ENCODE data around the gene WAC. TPM values are rescaled to one million over a fixed set of nuclear protein-coding genes. Genes with fewer than 3 reads are reported as not detected.
"Not testable (repeated sequence)": the region's sequence is repeated elsewhere in the genome, so short reads cannot be mapped to it uniquely, and the experiment has no call there.

The WAC gene
- polyA plus RNA-seq, 2 of the 4 experiments (the other 2 are of a cell fraction) = 63.9 to 133 TPM

DNA sequence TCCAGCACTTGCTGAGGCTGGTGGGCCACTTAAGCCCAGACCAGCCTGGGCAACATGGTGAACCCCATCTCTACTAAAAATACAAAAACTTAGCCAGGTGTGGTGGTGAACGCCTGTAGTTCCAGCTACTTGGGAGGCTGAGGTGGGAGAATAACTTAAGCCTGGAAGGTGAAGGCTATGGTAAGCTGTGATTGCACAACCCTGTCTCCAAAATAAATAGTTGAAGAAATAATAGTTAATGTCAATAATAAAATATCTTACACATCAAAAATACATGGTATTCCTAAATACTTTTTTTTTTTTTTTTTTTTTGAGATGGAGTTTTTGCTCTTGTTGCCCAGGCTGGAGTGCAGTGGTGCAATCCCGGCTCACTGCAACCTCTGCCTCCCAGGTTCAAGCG lies 76.7 kb downstream of the WAC start:
- DNase-seq (ENCODE audit: low read depth in 1 of 2, low spot score in 1 of 2); H3K4me2 ChIP-seq; H3K4me1 ChIP-seq; H3K27ac ChIP-seq; H3K9me3 ChIP-seq; H3K4me3 ChIP-seq; FAIRE-seq; POLR2A ChIA-PET; ATAC-seq: not testable (repeated sequence)
- CTCF ChIA-PET = interaction anchor here (0.6 to 1.1 kb wide), 4 partner anchors 9 to 802 kb away, joined by 3 to 5 read pairs (median 3); no protein-coding TSS in a partner anchor
- WGBS (ENCODE audit: missing lambda C conversion rate) = 67% methylated on average over 3 of the region's 3 CpGs
- TF ChIP-seq CEBPB (IDR thresholded peaks at IDR 0.05) = peak; percentile 21 to 60; a peak in 3 of 4 replicates

DNA sequence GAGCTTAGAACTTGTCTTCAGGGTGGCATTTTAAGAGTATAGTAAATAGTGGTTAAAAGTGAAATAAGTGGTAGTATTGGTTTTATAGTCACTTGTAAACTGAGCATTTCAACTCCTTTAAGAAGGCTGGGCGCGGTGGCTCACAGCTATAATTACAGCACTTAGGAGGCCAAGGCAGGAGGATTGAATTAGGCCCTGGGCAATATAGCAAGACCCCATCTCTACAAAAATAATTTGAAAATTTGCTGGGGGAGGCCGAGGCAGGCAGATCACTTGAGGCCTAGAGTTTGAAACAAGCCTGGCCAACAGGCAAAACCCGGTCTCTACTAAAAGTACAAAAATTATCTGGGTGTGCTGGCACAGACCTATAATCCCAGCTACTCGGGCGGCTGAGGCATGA lies 80.0 kb downstream of the WAC start:
- no peak for FAIRE-seq
- Histone ChIP-seq H3K9me3 (no peaks in the 10 kb centered on the region), H3K4me1 (no peaks in the 10 kb centered on the region), H3K4me2 (no peak overlapping the region), H3K4me3 (no peak overlapping the region), H3K27ac (no peak overlapping the region)
- no peak for DNase-seq (ENCODE audit: low read depth in 1 of 2, low spot score in 1 of 2)
- TF ChIP-seq BCL3 (IDR thresholded peaks at IDR 0.05) (no peak), ELK1 (IDR thresholded peaks at IDR 0.05; ENCODE audit: low read depth, low read length) (no peak), GATA3 (IDR thresholded peaks at IDR 0.05; ENCODE audit: borderline replicate concordance) (no peak), ESRRA (IDR thresholded peaks at IDR 0.05; ENCODE audit: borderline replicate concordance, low read length) (no peak), CEBPB (IDR thresholded peaks at IDR 0.05) (no peak), FOSL2 (IDR thresholded peaks at IDR 0.05) (no peak), FOSL2 (CRISPR knock-in tag; IDR thresholded peaks at IDR 0.05) (no peak), FOSB (CRISPR knock-in tag; IDR thresholded peaks at IDR 0.05) (no peak), MAFK (IDR thresholded peaks at IDR 0.05; ENCODE audit: partially characterized antibody) (no peak), HDAC2 (IDR thresholded peaks at IDR 0.05) (no peak), SMC3 (IDR thresholded peaks at IDR 0.05) (no peak)
- TF ChIP-seq, protein P1, sequence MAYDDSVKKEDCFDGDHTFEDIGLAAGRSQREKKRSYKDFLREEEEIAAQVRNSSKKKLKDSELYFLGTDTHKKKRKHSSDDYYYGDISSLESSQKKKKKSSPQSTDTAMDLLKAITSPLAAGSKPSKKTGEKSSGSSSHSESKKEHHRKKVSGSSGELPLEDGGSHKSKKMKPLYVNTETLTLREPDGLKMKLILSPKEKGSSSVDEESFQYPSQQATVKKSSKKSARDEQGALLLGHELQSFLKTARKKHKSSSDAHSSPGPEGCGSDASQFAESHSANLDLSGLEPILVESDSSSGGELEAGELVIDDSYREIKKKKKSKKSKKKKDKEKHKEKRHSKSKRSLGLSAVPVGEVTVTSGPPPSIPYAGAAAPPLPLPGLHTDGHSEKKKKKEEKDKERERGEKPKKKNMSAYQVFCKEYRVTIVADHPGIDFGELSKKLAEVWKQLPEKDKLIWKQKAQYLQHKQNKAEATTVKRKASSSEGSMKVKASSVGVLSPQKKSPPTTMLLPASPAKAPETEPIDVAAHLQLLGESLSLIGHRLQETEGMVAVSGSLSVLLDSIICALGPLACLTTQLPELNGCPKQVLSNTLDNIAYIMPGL (CRISPR knock-in tag; IDR thresholded peaks at IDR 0.05; ENCODE audit: borderline replicate concordance) = no peak
- ChIA-PET CTCF (interaction anchor here (0.8 to 1.1 kb wide), 2 partner anchors 9 to 16 kb away, joined by 3 to 6 read pairs; no protein-coding TSS in a partner anchor), POLR2A (no interaction called here)
- WGBS (ENCODE audit: missing lambda C conversion rate) = 98% methylated on average over 6 of the region's 6 CpGs
- no peak for ATAC-seq

DNA sequence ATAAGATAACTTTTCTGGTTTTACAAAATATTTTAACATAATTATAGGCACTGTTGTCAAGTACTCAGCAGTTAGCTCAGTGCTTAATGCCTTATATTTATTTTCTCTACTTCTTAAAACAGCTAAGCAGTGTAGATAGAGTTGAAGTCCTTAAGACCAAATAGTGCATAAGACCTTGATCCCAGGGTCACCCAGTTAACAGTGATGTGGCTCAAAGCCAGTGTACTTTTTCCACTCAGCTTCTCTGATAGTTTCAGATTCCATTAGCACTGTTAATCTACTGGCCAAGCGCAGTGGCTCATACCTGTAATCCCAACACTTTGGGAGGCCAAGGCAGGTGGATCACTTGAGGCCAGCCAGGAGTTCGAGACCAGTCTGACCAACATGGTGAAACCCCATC lies 83.6 kb downstream of the WAC start:
- ATAC-seq (no peak), FAIRE-seq (no peak), DNase-seq (ENCODE audit: low read depth in 1 of 2, low spot score in 1 of 2) (no peak)
- Histone ChIP-seq H3K27ac (no peak overlapping the region), H3K4me2 (no peak overlapping the region), H3K9me3 (no peaks in the 10 kb centered on the region), H3K4me1 (no peaks in the 10 kb centered on the region), H3K4me3 (no peak overlapping the region)
- ChIA-PET POLR2A (no interaction called here), CTCF (interaction anchor here (1.1 to 1.4 kb wide), 2 partner anchors 12 to 697 kb away, joined by 4 to 5 read pairs; no protein-coding TSS in a partner anchor)
- WGBS (ENCODE audit: missing lambda C conversion rate) = 91% methylated on average over 2 of the region's 2 CpGs
- no peak for TF ChIP-seq MAZ (IDR thresholded peaks at IDR 0.05; ENCODE audit: borderline replicate concordance, low read depth, low read length)
- TF ChIP-seq PHF8 (IDR thresholded peaks at IDR 0.05; ENCODE audit: borderline replicate concordance, low read depth) = no peak
- TF ChIP-seq HOXB5 (CRISPR knock-in tag; IDR thresholded peaks at IDR 0.05) = no peak
- no peak for TF ChIP-seq SMC3 (IDR thresholded peaks at IDR 0.05)
- TF ChIP-seq CBX2 (IDR thresholded peaks at IDR 0.05; ENCODE audit: borderline replicate concordance, low read depth) = no peak
- TF ChIP-seq RNF2 (IDR thresholded peaks at IDR 0.05; ENCODE audit: borderline replicate concordance, low read depth) = no peak
- TF ChIP-seq HEYL (CRISPR knock-in tag; IDR thresholded peaks at IDR 0.05) = no peak
- TF ChIP-seq USF2 (IDR thresholded peaks at IDR 0.05) = no peak
- no peak for TF ChIP-seq NPAS2 (CRISPR knock-in tag; IDR thresholded peaks at IDR 0.05; ENCODE audit: borderline replicate concordance)
- TF ChIP-seq BHLHE40 (IDR thresholded peaks at IDR 0.05; ENCODE audit: low read depth, low read length) = no peak
- TF ChIP-seq CEBPB (IDR thresholded peaks at IDR 0.05) = no peak
- TF ChIP-seq FOSB (CRISPR knock-in tag; IDR thresholded peaks at IDR 0.05) = no peak
- no peak for TF ChIP-seq CBX8 (IDR thresholded peaks at IDR 0.05)
- no peak for TF ChIP-seq BCL3 (IDR thresholded peaks at IDR 0.05)
- no peak for TF ChIP-seq RARB (CRISPR knock-in tag; IDR thresholded peaks at IDR 0.05)
